Nephron progenitor cell (in vitro differentiated cells): Measurements from ENCODE around the gene GGA2.
A peak's percentile ranks its signal among the peaks of the same experiment; 100 is the strongest.
"Not testable (repeated sequence)": the region's sequence is repeated elsewhere in the genome, so short reads cannot be mapped to it uniquely, and the experiment has no call there.

Experiments used
- DNase-seq: peaks from one replicate; pipeline ENCODE4 v3.0.0; 2021
- H3K27ac Mint-ChIP-seq: 2 replicates; pipeline ENCODE4 v1.8.0; 2021; ENCODE audit warnings: mild to moderate bottlenecking, moderate library complexity, mixed read lengths
- H3K27me3 Mint-ChIP-seq: 2 replicates; pipeline ENCODE4 v1.8.0; 2021; ENCODE audit warnings: mild to moderate bottlenecking, low read depth, mixed read lengths; ENCODE audit not compliant: poor library complexity
- H3K36me3 Mint-ChIP-seq: 2 replicates; pipeline ENCODE4 v1.8.0; 2021; ENCODE audit warnings: low read depth, mixed read lengths
- H3K4me1 Mint-ChIP-seq: 2 replicates; pipeline ENCODE4 v1.8.0; 2021; ENCODE audit warnings: mixed read lengths
- H3K4me3 Mint-ChIP-seq: 2 replicates; pipeline ENCODE4 v1.8.0; 2021; ENCODE audit warnings: mild to moderate bottlenecking, moderate library complexity, mixed read lengths
- H3K9me3 Mint-ChIP-seq: 2 replicates; pipeline ENCODE4 v1.8.0; 2021; ENCODE audit warnings: mild to moderate bottlenecking, moderate library complexity, mixed read lengths
- CTCF ChIP-seq: fragments of 200-600 bp; sonication (generic); IDR thresholded peaks from 2 replicates; pipeline ENCODE4 v1.5.0; 2021; ENCODE audit warnings: antibody characterized with exemption

The GGA2 gene

GRCh38 chr16:23452221-23452571 is 58.1 kb downstream of the GGA2 start:
- Mint-ChIP-seq H3K4me1 (peaks cover 27% of the 10 kb centered on the region), H3K27me3 (no peaks in the 10 kb centered on the region), H3K36me3 (peaks cover 23% of the 10 kb centered on the region), H3K27ac (peak overlapping the region; percentile 17), H3K9me3 (no peaks in the 10 kb centered on the region), H3K4me3 (peak overlapping the region; percentile 91)
- DNase-seq = no peak
- TF ChIP-seq CTCF = no peak

- H3K36me3 Mint-ChIP-seq = peaks cover 28% of the 10 kb centered on the region
- no peaks in the 10 kb centered on the region for H3K9me3 Mint-ChIP-seq
- no peak overlapping the region for H3K4me3 Mint-ChIP-seq
- H3K4me1 Mint-ChIP-seq = peaks cover 18% of the 10 kb centered on the region
- TF ChIP-seq CTCF = no peak
- H3K27me3 Mint-ChIP-seq = no peaks in the 10 kb centered on the region
- H3K27ac Mint-ChIP-seq = no peak overlapping the region
- DNase-seq = no peak
Measured at GRCh38 chr16:23448392-23448791, 61.9 kb downstream of the GGA2 start.

GRCh38 chr16:23437542-23437941 is 72.8 kb downstream of the GGA2 start:
- not testable (repeated sequence) for H3K27ac Mint-ChIP-seq, H3K27me3 Mint-ChIP-seq, H3K4me1 Mint-ChIP-seq, DNase-seq, H3K4me3 Mint-ChIP-seq, H3K9me3 Mint-ChIP-seq
- peaks cover 52% of the 10 kb centered on the region for H3K36me3 Mint-ChIP-seq

- Mint-ChIP-seq H3K9me3 (no peaks in the 10 kb centered on the region), H3K4me3 (no peak overlapping the region), H3K27me3 (peaks cover 2% of the 10 kb centered on the region), H3K36me3 (peaks cover 49% of the 10 kb centered on the region), H3K4me1 (no peaks in the 10 kb centered on the region), H3K27ac (peak overlapping the region; percentile 24)
- TF ChIP-seq CTCF = no peak
- no peak for DNase-seq
Measured at GRCh38 chr16:23436951-23437350, 73.3 kb downstream of the GGA2 start.

- H3K4me3 Mint-ChIP-seq = no peak overlapping the region
- no peak overlapping the region for H3K27ac Mint-ChIP-seq
- no peaks in the 10 kb centered on the region for H3K4me1 Mint-ChIP-seq
- TF ChIP-seq CTCF = peak; percentile 86
- peaks cover 43% of the 10 kb centered on the region for H3K36me3 Mint-ChIP-seq
- peaks cover 2% of the 10 kb centered on the region for H3K27me3 Mint-ChIP-seq
- DNase-seq = peak; percentile 77
- H3K9me3 Mint-ChIP-seq = no peaks in the 10 kb centered on the region
Measured at GRCh38 chr16:23435500-23435899, 74.8 kb downstream of the GGA2 start.

- Mint-ChIP-seq H3K27ac (no peak overlapping the region), H3K4me1 (no peaks in the 10 kb centered on the region), H3K36me3 (peaks cover 47% of the 10 kb centered on the region), H3K27me3 (peaks cover 2% of the 10 kb centered on the region), H3K4me3 (no peak overlapping the region), H3K9me3 (no peaks in the 10 kb centered on the region)
- peak; percentile 92 for TF ChIP-seq CTCF
- DNase-seq = peak; percentile 22
Measured at GRCh38 chr16:23434380-23434779, 75.9 kb downstream of the GGA2 start.
